HepG2 (cell line): ENCODE data around the gene RPS6KL1. TPM values are rescaled to one million over a fixed set of nuclear protein-coding genes. Genes with fewer than 3 reads are reported as not detected.
A peak's percentile ranks its signal among the peaks of the same experiment; 100 is the strongest.

Experiments
- ETV6 ChIP-seq: sonication (generic); formaldehyde crosslinking; conservative IDR thresholded peaks from 2 replicates; pipeline ENCODE4 v1.4.0; 2020; ENCODE audit warnings: missing genetic modification reagents
- FOXK2 ChIP-seq: fragments of 450-650 bp; IDR thresholded peaks from 2 replicates; pipeline ENCODE4 v1.6.1; 2016
- FOXM1 ChIP-seq: sonication (generic); formaldehyde crosslinking; IDR thresholded peaks from 2 replicates; pipeline ENCODE4 v1.5.0; 2020; ENCODE audit warnings: missing genetic modification reagents
- FOXO1 ChIP-seq: sonication (generic); formaldehyde crosslinking; IDR thresholded peaks from 2 replicates; pipeline ENCODE4 v1.4.0; 2020; ENCODE audit warnings: missing genetic modification reagents
- HMGA1 ChIP-seq: sonication (generic); formaldehyde crosslinking; conservative IDR thresholded peaks from 2 replicates; pipeline ENCODE4 v1.4.0; 2020; ENCODE audit warnings: missing genetic modification reagents
- IRF1 ChIP-seq: sonication (generic); formaldehyde crosslinking; IDR thresholded peaks from 2 replicates; pipeline ENCODE4 v1.4.0; 2020; ENCODE audit warnings: low read depth, mild to moderate bottlenecking, missing genetic modification reagents
- KAT8 ChIP-seq: IDR thresholded peaks from 2 replicates; pipeline ENCODE4 v1.6.1; 2016; ENCODE audit warnings: missing genetic modification reagents, missing compliant biosample characterization
- MTA1 ChIP-seq: sonication (generic); formaldehyde crosslinking; IDR thresholded peaks from 2 replicates; pipeline ENCODE4 v1.4.0; 2020; ENCODE audit warnings: missing genetic modification reagents, mild to moderate bottlenecking, borderline replicate concordance
- MXI1 ChIP-seq: IDR thresholded peaks from 3 replicates; pipeline ENCODE4 v1.6.1; 2012; ENCODE audit warnings: low read depth, low read length, inconsistent platforms, borderline replicate concordance
- NFE2L2 ChIP-seq: fragments of 150-350 bp; IDR thresholded peaks from 2 replicates; pipeline ENCODE4 v1.6.1; 2014; ENCODE audit warnings: low read length
- NFYC ChIP-seq: IDR thresholded peaks from 2 replicates; pipeline ENCODE4 v1.6.1; 2016; ENCODE audit warnings: missing genetic modification reagents, missing compliant biosample characterization
- REST ChIP-seq, 2 experiments: IDR thresholded peaks; 2 replicates each; pipeline ENCODE4 v1.6.1; 2011 to 2012; ENCODE audit warnings: low read length in 2 of 2, borderline replicate concordance in 1 of 2, low read depth in 1 of 2, mild to moderate bottlenecking in 1 of 2, moderate library complexity in 1 of 2
- RFXAP ChIP-seq: sonication (generic); formaldehyde crosslinking; IDR thresholded peaks from 2 replicates; pipeline ENCODE4 v1.4.0; 2020; ENCODE audit warnings: missing genetic modification reagents, borderline replicate concordance
- SOX6 ChIP-seq, 2 experiments: fragments of 450-650 bp in 1 of 2; sonication (generic) in 1 of 2; formaldehyde crosslinking in 1 of 2; IDR thresholded peaks; 2 replicates each; pipeline versions ENCODE4 v1.4.0 to v1.6.1; 2017 to 2020; ENCODE audit warnings: antibody characterized with exemption in 1 of 2, mild to moderate bottlenecking in 1 of 2, missing genetic modification reagents in 1 of 2
- ZFP36 ChIP-seq: fragments of 150-350 bp; IDR thresholded peaks from 2 replicates; pipeline ENCODE4 v1.6.1; 2018; ENCODE audit warnings: borderline replicate concordance, low read length, low read depth; ENCODE audit not compliant: partially characterized antibody
- ZNF142 ChIP-seq: sonication (generic); formaldehyde crosslinking; IDR thresholded peaks from 2 replicates; pipeline ENCODE4 v1.4.0; 2020; ENCODE audit warnings: missing genetic modification reagents
- ZNF33A ChIP-seq: sonication (generic); formaldehyde crosslinking; IDR thresholded peaks from 2 replicates; pipeline ENCODE4 v1.5.1; 2020; ENCODE audit warnings: missing genetic modification reagents, mild to moderate bottlenecking, moderate library complexity, borderline replicate concordance
- ZNF550 ChIP-seq: sonication (generic); formaldehyde crosslinking; IDR thresholded peaks from 2 replicates; pipeline ENCODE4 v1.4.0; 2020; ENCODE audit warnings: mild to moderate bottlenecking, missing genetic modification reagents, borderline replicate concordance
- ZSCAN5A ChIP-seq: sonication (generic); formaldehyde crosslinking; IDR thresholded peaks from 2 replicates; pipeline ENCODE4 v1.8.0; 2022; ENCODE audit warnings: mild to moderate bottlenecking, missing genetic modification reagents, borderline replicate concordance
- polyA plus RNA-seq, 8 experiments: library from polyadenylated mRNA; depleted of rRNA in 3 of 8; stranded (reverse) in 7 of 8; unstranded in 1 of 8; fragments of >200 nt; fragmentation: Illumina TruSeq in 4 of 8; extraction: Trizol in 4 of 8; gene quantifications; 2 replicates each; pipeline versions ENCODE4 v1.2.1 to v1.2.3, GENCODE V29; 2011 to 2016; ENCODE audit warnings: low read depth in 4 of 8, missing spikeins in 1 of 8, mixed read lengths in 1 of 8; ENCODE audit not compliant: insufficient read depth in 1 of 8
- total RNA-seq, 5 experiments: library from RNA; depleted of rRNA; stranded (reverse); fragments of >200 nt; fragmentation: Illumina TruSeq; extraction: Trizol; gene quantifications; 2 replicates each; pipeline ENCODE4 v1.2.3, GENCODE V29; 2016; ENCODE audit warnings: low read depth in 1 of 5

RPS6KL1 gene
- total and polyA plus RNA-seq, 2 of the 13 experiments (the other 11 are each of a cell fraction or from before 2014, with no cell fraction given), result 6.5 to 11.5 TPM

- TF ChIP-seq REST (IDR thresholded peaks at IDR 0.05; ENCODE audit: borderline replicate concordance in 1 of 2, low read depth in 1 of 2, low read length in 2 of 2), result peak in 1 of 2 experiments; percentile 36; a peak in 1 of 4 replicates
- TF ChIP-seq ZNF33A (CRISPR knock-in tag), result no peak
- TF ChIP-seq SOX6 (IDR thresholded peaks at IDR 0.05), result no peak
- peak; percentile 67; the same call in 1 of the 2 replicates for TF ChIP-seq SOX6 (CRISPR knock-in tag; IDR thresholded peaks at IDR 0.05)
- TF ChIP-seq MTA1 (CRISPR knock-in tag), result peak; percentile 83; the same call in 1 of the 2 replicates
- TF ChIP-seq ZNF142, result no peak
- peak; percentile 100 for TF ChIP-seq MXI1
- no peak for TF ChIP-seq NFE2L2
- peak; percentile 66; the same call in 1 of the 2 replicates for TF ChIP-seq RFXAP (CRISPR knock-in tag)
- TF ChIP-seq KAT8 (CRISPR knock-in tag), result peak; percentile 74; the same call in 1 of the 2 replicates
- TF ChIP-seq NFYC (CRISPR knock-in tag), result no peak; the same call in 1 of the 2 replicates
- no peak for TF ChIP-seq HMGA1 (CRISPR knock-in tag)
- TF ChIP-seq FOXK2, result peak; percentile 81
- TF ChIP-seq FOXM1, result no peak
- TF ChIP-seq IRF1 (CRISPR knock-in tag), result no peak
- peak; percentile 71; the same call in 1 of the 2 replicates for TF ChIP-seq FOXO1
- TF ChIP-seq ZNF550 (CRISPR knock-in tag), result no peak
- no peak for TF ChIP-seq ETV6
- TF ChIP-seq ZFP36, result no peak
- 0 out of 2 replicates have a peak, but pooled peaks have one; percentile 43 for TF ChIP-seq ZSCAN5A (CRISPR knock-in tag)
Measured at GRCh38 chr14:74898694-74899093, 24.4 kb downstream of the RPS6KL1 start (continued).
